ENCODE data around the gene TATDN2.

TATDN2 gene

DNA sequence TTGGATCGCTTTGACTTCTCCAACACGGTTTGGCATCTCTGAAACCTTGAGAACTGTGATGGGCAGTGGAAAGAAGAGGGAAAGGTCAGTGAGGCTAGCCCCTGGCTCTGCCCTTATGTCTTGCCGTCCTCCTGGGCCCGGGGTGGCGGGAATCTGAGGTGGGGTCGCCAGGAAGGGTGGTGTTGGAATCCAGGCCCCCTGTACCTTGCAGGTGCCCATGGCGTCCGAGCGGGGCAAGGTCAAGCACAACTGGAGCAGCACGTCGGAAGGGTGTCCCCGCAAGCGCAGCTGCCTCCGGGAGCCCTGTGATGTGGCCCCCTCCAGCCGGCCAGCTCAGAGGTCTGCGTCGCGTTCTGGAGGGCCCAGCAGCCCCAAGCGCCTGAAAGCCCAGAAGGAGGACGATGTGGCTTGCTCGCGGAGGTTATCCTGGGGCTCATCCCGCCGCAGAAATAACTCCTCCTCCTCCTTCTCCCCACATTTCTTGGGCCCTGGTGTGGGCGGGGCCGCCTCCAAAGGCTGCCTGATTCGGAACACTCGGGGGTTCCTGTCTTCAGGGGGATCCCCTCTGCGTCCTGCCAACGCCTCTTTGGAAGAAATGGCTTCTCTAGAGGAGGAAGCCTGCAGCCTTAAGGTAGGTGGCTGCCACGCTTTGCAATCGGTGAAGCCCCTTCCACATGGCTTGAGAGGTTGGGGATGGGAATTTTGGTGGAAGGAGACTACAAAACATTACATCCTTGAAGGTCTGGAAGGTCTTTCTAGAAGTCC is 907 bp downstream of the TATDN2 start:
- H3K27ac ChIP-seq: peak overlapping the region; percentile 84
- TF ChIP-seq ZFX (IDR thresholded peaks at IDR 0.05): no peak
- TF ChIP-seq, protein P1, sequence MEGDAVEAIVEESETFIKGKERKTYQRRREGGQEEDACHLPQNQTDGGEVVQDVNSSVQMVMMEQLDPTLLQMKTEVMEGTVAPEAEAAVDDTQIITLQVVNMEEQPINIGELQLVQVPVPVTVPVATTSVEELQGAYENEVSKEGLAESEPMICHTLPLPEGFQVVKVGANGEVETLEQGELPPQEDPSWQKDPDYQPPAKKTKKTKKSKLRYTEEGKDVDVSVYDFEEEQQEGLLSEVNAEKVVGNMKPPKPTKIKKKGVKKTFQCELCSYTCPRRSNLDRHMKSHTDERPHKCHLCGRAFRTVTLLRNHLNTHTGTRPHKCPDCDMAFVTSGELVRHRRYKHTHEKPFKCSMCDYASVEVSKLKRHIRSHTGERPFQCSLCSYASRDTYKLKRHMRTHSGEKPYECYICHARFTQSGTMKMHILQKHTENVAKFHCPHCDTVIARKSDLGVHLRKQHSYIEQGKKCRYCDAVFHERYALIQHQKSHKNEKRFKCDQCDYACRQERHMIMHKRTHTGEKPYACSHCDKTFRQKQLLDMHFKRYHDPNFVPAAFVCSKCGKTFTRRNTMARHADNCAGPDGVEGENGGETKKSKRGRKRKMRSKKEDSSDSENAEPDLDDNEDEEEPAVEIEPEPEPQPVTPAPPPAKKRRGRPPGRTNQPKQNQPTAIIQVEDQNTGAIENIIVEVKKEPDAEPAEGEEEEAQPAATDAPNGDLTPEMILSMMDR (conservative IDR thresholded peaks at IDR 0.05): no peak

DNA sequence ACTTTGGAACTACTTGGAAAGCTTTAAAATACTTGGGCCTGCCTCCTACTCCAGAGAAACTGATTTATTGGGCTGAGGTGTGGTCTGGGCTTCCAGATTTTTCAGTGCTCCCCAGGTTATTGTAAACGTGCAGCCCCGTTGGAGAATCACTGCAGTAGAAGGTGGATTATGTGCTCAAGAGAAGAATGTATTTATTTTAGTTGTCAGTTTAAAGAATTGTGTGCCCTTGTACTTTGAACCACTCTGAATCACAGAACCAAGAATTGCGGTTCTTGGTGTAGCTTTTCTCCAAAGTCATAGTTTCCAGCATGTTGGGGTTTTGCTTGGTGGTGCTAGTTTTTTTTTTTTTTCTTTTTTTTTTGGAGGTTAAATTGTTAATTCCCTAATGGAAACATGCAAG is 1.6 kb downstream of the TATDN2 start:
- peak overlapping the region; percentile 84; the same call in 1 of the 2 replicates for H3K27ac ChIP-seq
- TF ChIP-seq ZFX (IDR thresholded peaks at IDR 0.05): no peak
- TF ChIP-seq, protein P1 (conservative IDR thresholded peaks at IDR 0.05): no peak

DNA sequence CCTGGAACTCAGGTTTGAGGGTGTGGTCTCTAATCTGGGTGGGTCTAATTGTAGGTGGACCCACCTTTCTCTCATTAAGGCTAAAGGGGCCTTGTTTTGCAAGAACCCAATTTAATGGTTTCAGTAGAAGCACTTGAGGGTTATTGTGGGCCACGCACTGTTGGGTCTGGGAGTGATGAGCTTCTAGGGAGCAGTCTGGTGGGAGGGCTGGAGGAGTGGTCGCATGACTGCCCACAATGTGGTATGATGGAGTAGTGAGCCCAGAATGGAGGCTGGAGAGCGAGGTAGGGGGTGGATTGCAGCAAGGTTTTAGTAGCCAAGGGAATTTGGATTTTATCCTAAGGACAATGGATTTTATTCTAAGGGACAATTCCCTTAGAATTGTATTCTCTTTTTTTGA is 2.7 kb downstream of the TATDN2 start:
- no peak for TF ChIP-seq ZFX (IDR thresholded peaks at IDR 0.05)
- TF ChIP-seq, protein P1 (conservative IDR thresholded peaks at IDR 0.05): no peak

DNA sequence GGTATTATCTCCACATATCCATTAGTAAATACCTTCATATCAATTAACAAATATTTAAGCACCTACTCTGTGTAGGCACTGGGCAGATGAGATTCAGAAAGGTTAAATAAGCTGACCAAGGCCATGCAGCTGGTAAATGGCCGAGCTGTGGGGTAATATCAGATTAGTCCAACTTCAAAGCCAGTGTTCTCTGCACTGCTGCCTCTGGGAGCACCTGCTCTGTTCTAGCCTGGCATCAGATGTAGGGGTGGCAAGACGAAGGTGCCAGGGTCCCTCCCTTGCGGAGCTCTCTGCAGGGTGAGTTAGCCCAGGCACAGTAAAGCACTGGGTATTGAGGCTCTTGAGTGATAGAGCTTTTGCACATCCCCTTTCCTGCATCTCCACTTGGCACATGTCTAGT is 5.5 kb downstream of the TATDN2 start:
- TF ChIP-seq ZFX (IDR thresholded peaks at IDR 0.05): no peak
- TF ChIP-seq, protein P1 (conservative IDR thresholded peaks at IDR 0.05): no peak
- no peak overlapping the region for H3K27ac ChIP-seq

More for the DNA sequence above, 2.7 kb downstream of the TATDN2 start:
- no peak overlapping the region for H3K27ac ChIP-seq

DNA sequence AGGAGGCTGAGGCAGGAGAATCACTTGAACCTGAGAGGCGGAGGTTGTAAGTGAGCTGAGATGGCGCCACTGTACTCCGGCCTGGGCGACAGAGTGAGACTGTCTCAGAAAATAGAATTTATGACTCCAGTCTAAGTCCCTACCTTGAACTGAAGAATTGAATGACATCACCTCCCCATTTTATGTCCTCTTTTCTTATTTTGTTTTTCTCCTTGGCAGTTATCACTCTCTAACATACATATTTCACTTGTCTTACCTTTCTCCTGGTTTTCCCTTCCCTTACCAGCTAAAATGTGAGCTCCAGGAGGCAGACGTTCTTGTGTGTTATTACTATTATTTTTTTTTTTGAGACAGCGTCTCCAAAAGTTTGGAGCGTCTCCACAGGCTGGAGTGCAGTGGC is 7.6 kb downstream of the TATDN2 start:
- TF ChIP-seq ZFX (IDR thresholded peaks at IDR 0.05): no peak
- TF ChIP-seq, protein P1 (conservative IDR thresholded peaks at IDR 0.05): no peak
- H3K27ac ChIP-seq: no peak overlapping the region

DNA sequence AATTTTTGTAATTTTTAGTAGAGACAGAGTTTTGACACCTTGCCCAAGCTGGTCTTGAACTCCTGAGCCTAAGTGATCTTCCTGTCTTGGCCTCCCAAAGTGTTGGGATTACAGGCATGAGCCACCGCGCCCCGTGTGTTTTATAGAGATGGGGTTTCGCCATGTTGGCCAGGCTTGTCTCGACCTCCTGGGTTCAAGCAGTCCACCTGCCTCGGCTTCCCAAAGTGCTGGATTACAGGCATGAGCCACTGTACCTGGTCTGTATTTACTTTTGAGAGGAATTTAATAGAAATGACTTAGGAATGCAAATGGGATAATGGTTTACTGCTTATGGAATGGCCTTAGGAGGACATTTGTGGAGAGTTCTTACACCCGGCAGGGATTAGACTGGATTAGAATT is 10.8 kb downstream of the TATDN2 start:
- TF ChIP-seq, protein P1 (conservative IDR thresholded peaks at IDR 0.05): no peak
- TF ChIP-seq ZFX (IDR thresholded peaks at IDR 0.05): no peak
- H3K27ac ChIP-seq: no peak overlapping the region

DNA sequence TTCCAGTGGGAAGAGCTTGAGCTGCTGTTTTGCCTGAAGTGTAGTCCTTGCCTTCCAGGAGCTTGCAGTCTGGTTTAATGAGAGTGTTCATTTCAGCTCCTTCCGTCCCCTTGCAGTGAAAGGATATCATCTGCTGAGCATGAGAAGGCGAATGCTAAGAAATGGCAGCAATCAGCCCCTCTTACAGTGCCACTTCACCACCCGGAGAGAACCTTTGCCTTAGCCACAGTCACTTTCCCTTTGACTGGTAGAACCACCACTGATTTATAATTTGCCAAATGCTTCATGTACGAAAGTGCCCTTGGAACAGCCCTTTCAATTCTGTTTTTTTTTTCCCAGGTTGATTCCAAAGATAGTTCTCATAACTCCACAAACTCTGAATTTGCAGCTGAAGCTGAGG is 11.5 kb downstream of the TATDN2 start:
- TF ChIP-seq, protein P1 (conservative IDR thresholded peaks at IDR 0.05): no peak
- TF ChIP-seq ZFX (IDR thresholded peaks at IDR 0.05): no peak
- H3K27ac ChIP-seq: no peak overlapping the region

Data from C4-2B (cell line).